Mucosa of descending colon (tissue), 3 donors: Measurements from ENCODE around the gene FGF5. TPM values are rescaled to one million over a fixed set of nuclear protein-coding genes. Genes with fewer than 3 reads are reported as not detected.

Experiments used
- ATAC-seq: fragments of 200-7000 bp; cut with Tn5 transposase; one replicate; pipeline ENCODE4 v1.9.1; 2020; ENCODE audit warnings: mild to moderate bottlenecking, moderate library complexity
- DNase-seq, 3 donors: peaks; one replicate each; pipeline ENCODE4 v3.0.0-alpha.2; 2020
- H3K36me3 ChIP-seq: fragments of 200-600 bp; one replicate; pipeline ENCODE4 v1.8.0; 2021; ENCODE audit warnings: low read depth, mild to moderate bottlenecking
- H3K4me1 ChIP-seq: fragments of 200-600 bp; one replicate; pipeline ENCODE4 v1.8.0; 2021; ENCODE audit warnings: low read depth, mild to moderate bottlenecking
- H3K4me3 ChIP-seq: fragments of 200-600 bp; one replicate; pipeline ENCODE4 v1.8.0; 2021; ENCODE audit warnings: mild to moderate bottlenecking
- H3K9me3 ChIP-seq: fragments of 200-600 bp; one replicate; pipeline ENCODE4 v1.8.0; 2021; ENCODE audit warnings: mild to moderate bottlenecking
- intact Hi-C, 2 donors: fragments of 100-400 bp; cut with DNase I in 1 of 2; cut with micrococcal nuclease in 1 of 2; formaldehyde crosslinking; loops; one replicate each; pipeline versions ENCODE4 v1.11.0 to v1.11.1; 2022; cut with DNase I, micrococcal nuclease
- total RNA-seq, 3 donors: library from RNA; stranded (reverse); fragmentation: NEBNext Ultra II Directional in 2 of 3; extraction: Animal tissue kit (Norgen Biotek cat#: 25700) in 2 of 3; gene quantifications; one replicate each; pipeline versions ENCODE4 v1.2.1 to v1.2.4, GENCODE V29; 2021 to 2023
- TF ChIP-seq, protein P1 (sequence below): fragments of 200-600 bp; IDR thresholded peaks from one replicate; pipeline ENCODE4 v1.8.0; 2022; ENCODE audit warnings: antibody characterized with exemption, mild to moderate bottlenecking
- donor health status: DM: no; HTN: no; CAD: no; lungs with moderate emphysema.
- donor health status: DM: no; HTN: no; CAD: no.
- donor health status: DM: no; HTN: yes; CAD: no.

FGF5 gene
- total RNA-seq, 3 donors from 2014 or later, result 0.05 to 1.1 TPM; not detected in 1

DNA sequence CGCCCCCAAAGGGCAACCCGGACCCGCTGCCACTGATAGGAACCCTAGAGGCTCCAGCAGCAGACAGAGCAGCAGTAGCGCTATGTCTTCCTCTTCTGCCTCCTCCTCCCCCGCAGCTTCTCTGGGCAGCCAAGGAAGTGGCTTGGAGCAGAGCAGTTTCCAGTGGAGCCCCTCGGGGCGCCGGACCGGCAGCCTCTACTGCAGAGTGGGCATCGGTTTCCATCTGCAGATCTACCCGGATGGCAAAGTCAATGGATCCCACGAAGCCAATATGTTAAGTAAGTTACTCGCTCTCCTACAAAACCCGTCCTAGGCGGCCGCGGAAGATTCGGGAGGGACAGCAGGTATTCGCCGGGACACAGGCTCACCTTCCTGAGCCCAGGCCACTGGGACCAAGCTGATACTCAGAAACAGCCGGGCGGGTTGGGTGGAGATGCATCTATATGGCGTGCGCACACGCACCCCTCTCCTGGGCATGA is 477 bp downstream of the FGF5 start:
- H3K36me3 ChIP-seq, result no peaks in the 10 kb centered on the region
- no peaks in the 10 kb centered on the region for H3K9me3 ChIP-seq
- TF ChIP-seq, protein P1, sequence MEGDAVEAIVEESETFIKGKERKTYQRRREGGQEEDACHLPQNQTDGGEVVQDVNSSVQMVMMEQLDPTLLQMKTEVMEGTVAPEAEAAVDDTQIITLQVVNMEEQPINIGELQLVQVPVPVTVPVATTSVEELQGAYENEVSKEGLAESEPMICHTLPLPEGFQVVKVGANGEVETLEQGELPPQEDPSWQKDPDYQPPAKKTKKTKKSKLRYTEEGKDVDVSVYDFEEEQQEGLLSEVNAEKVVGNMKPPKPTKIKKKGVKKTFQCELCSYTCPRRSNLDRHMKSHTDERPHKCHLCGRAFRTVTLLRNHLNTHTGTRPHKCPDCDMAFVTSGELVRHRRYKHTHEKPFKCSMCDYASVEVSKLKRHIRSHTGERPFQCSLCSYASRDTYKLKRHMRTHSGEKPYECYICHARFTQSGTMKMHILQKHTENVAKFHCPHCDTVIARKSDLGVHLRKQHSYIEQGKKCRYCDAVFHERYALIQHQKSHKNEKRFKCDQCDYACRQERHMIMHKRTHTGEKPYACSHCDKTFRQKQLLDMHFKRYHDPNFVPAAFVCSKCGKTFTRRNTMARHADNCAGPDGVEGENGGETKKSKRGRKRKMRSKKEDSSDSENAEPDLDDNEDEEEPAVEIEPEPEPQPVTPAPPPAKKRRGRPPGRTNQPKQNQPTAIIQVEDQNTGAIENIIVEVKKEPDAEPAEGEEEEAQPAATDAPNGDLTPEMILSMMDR, result no peak
- DNase-seq (no peak), ATAC-seq (peak; percentile 23)
- intact Hi-C loops, result no loop called here
- no peak overlapping the region for H3K4me3 ChIP-seq
- H3K4me1 ChIP-seq, result peaks cover 9% of the 10 kb centered on the region

DNA sequence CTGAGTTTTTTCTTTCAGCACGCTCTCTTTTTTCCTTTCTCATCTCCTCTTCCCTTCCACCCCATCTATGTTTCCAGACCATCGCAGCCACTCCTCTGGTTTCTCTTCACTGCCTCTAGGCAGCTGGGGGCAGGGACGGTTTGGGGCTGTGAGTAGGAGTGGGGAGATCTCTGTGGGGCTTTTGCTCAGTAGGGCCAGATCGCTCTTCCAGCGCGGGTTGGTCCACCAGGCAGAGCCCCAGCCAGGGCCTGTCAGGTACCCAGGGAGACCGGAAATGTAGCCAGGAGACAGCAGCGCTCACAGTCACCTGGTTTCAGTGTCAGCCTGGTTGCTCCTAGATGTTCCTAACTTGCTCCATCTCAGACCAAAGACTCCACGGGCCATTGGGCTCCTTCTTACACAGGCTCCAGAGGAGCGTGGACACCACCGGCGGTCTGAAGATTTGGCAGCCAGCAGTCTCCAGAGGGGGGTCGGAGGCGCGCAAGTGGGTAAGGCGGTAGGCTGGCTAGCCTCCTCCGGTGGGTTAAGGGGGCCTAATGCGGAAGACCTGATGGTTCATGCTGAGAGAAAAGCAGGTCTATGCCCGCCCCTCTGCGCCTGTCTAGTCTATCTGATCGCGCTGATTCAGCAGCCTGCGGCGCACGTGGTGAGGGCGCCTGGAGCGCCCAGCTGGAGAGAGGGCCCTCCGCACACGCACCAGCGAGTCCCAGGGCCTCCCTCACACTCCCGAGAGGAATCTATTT is 1.8 kb downstream of the FGF5 start:
- Histone ChIP-seq H3K4me1 (peaks cover 9% of the 10 kb centered on the region), H3K4me3 (no peak overlapping the region), H3K36me3 (no peaks in the 10 kb centered on the region), H3K9me3 (no peaks in the 10 kb centered on the region)
- TF ChIP-seq, protein P1, result no peak
- intact Hi-C loops, result no loop called here
- ATAC-seq, result no peak
- no peak for DNase-seq

DNA sequence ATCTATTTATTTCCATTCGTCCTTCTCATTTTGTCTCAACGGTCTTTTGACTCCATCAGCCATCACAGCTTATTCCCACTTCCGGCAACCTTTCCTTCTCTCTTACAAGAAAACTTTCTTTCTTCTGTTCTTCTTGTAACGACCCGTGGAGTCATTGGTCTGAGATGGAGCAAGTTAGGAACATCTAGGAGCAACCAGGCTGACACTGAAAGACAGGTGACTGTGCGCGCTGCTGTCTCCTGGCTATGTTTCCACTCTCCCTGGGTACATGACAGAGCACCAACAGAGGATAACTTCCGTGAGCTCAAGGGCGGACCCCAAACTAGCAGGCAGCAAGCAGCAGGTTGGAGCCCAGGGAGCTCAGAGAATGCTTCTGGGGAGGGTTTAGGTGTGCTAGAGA is 2.5 kb downstream of the FGF5 start:
- DNase-seq (no peak), ATAC-seq (no peak)
- H3K4me1 ChIP-seq, result peaks cover 9% of the 10 kb centered on the region
- intact Hi-C loops, result no loop called here
- no peaks in the 10 kb centered on the region for H3K9me3 ChIP-seq
- no peaks in the 10 kb centered on the region for H3K36me3 ChIP-seq
- H3K4me3 ChIP-seq, result no peak overlapping the region
- TF ChIP-seq, protein P1, result no peak

DNA sequence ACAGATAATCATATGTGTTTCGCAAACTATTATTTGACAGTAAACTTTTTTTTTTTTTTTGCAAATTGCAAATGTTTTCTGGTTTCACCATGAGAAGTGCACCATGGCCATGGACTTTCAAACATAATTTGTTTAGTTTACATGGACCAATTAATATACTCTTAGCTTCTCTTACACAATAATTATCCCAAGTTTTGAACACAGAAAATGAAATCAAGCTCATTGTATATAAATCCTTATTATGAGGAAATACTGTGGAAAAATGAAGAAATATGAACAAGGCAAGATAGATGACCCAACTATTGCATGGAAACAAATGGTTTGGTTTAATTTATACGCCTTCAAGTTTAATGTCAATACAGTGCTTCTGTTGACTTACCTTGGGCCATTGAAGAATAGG is 3.9 kb downstream of the FGF5 start:
- intact Hi-C loops, result no loop called here
- TF ChIP-seq, protein P1, result no peak
- DNase-seq (no peak), ATAC-seq (no peak)
- peaks cover 9% of the 10 kb centered on the region for H3K4me1 ChIP-seq
- H3K4me3 ChIP-seq, result no peak overlapping the region
- H3K9me3 ChIP-seq, result no peaks in the 10 kb centered on the region
- H3K36me3 ChIP-seq, result no peaks in the 10 kb centered on the region

DNA sequence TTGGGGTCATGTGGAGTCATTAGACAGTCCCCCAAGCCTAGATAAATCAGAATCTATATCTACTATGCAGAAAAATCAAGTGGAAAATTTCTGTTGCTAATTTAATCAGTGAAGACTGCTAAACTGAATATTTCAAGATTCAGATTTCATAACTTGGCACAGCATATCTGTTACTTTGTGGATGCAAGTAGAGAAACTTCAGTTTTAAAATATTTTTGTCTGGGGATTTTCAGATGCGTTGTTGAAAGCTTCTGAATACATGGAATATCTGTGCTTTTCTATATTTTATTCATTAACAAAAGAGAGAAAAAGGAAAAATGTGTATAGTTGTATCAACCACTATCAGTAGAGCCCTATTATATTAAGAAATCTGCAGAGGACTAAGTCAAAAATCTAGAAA is 4.4 kb downstream of the FGF5 start:
- ATAC-seq (no peak), DNase-seq (no peak)
- intact Hi-C loops, result no loop called here
- Histone ChIP-seq H3K4me1 (peaks cover 7% of the 10 kb centered on the region), H3K36me3 (no peaks in the 10 kb centered on the region), H3K9me3 (no peaks in the 10 kb centered on the region), H3K4me3 (no peak overlapping the region)
- TF ChIP-seq, protein P1, result no peak
